Common myeloid progenitor, CD34-positive (primary cell): ENCODE data around the gene DNLZ.

Source experiments
- CTCF ChIA-PET: fragments of 350-600 bp; sonication (Branson Sonifier 250); formaldehyde crosslinking; loops from one replicate; lab custom pipeline; 2021; ENCODE audit warnings: antibody characterized with exemption; lab: Charles Lee
- POLR2A ChIA-PET: fragments of 350-600 bp; sonication (Branson Sonifier 250); formaldehyde crosslinking; loops from one replicate; lab custom pipeline; 2021; ENCODE audit warnings: antibody characterized with exemption; lab: Charles Lee
- DNase-seq, 3 donors: peaks; one replicate each; pipeline versions ENCODE4 v3.0.0 to v3.0.0-alpha.2; 2013
- H3K27ac ChIP-seq, 2 experiments: 1 replicate in 1 of 2; 2 replicates in 1 of 2; pipeline ENCODE4 v1.7.0; 2013; ENCODE audit warnings: inconsistent platforms in 2 of 2, low read length in 2 of 2, mild to moderate bottlenecking in 2 of 2, low read depth in 1 of 2, moderate library complexity in 1 of 2; ENCODE audit not compliant: severe bottlenecking in 2 of 2, insufficient read depth in 1 of 2, poor library complexity in 1 of 2
- H3K27me3 ChIP-seq, 5 experiments: replicated peaks in 2 of 5; 1 replicate in 3 of 5; 2 replicates in 2 of 5; pipeline versions ENCODE4 v1.6.1 to v1.7.0; 2013; ENCODE audit warnings: low read length in 4 of 5, mild to moderate bottlenecking in 2 of 5, moderate library complexity in 2 of 5, inconsistent platforms in 1 of 5; ENCODE audit not compliant: insufficient read depth in 5 of 5, control insufficient read depth in 4 of 5
- H3K36me3 ChIP-seq, 4 experiments: 1 replicate in 2 of 4; 2 replicates in 2 of 4; pipeline versions ENCODE4 v1.6.1 to v1.7.0; 2013; ENCODE audit warnings: low read length in 3 of 4, control low read depth in 1 of 4, mild to moderate bottlenecking in 1 of 4; ENCODE audit not compliant: control insufficient read depth in 4 of 4, insufficient read depth in 4 of 4
- H3K4me1 ChIP-seq, 4 experiments: 1 replicate in 3 of 4; 2 replicates in 1 of 4; pipeline versions ENCODE4 v1.6.1 to v1.7.1; 2013; ENCODE audit warnings: low read length in 3 of 4, mild to moderate bottlenecking in 3 of 4, control low read depth in 1 of 4, inconsistent platforms in 1 of 4, moderate library complexity in 1 of 4; ENCODE audit not compliant: control insufficient read depth in 4 of 4, insufficient read depth in 4 of 4; ENCODE audit errors: control extremely low read depth in 1 of 4
- H3K4me3 ChIP-seq, 7 experiments: 1 replicate in 4 of 7; 2 replicates in 3 of 7; pipeline versions ENCODE4 v1.5.1 to v1.7.0; 2013; ENCODE audit warnings: mild to moderate bottlenecking in 7 of 7, low read length in 6 of 7, moderate library complexity in 6 of 7, inconsistent platforms in 2 of 7, low read depth in 2 of 7, control low read depth in 1 of 7; ENCODE audit not compliant: insufficient read depth in 4 of 7, control insufficient read depth in 1 of 7; ENCODE audit errors: extremely low read depth in 1 of 7
- H3K9me3 ChIP-seq, 5 experiments: 1 replicate in 4 of 5; 2 replicates in 1 of 5; pipeline versions ENCODE4 v1.6.1 to v1.7.1; 2013; ENCODE audit warnings: low read length in 4 of 5, mild to moderate bottlenecking in 2 of 5, inconsistent platforms in 1 of 5, low read depth in 1 of 5, moderate library complexity in 1 of 5; ENCODE audit not compliant: control insufficient read depth in 4 of 5, insufficient read depth in 2 of 5; ENCODE audit errors: control extremely low read depth in 1 of 5
- WGBS: methylation state at CpG from one replicate; pipeline ENCODE4 v1.1.5; 2013; ENCODE audit not compliant: insufficient coverage; 5-methylcytosine and 5-hydroxymethylcytosine counted together

Gene DNLZ

DNA sequence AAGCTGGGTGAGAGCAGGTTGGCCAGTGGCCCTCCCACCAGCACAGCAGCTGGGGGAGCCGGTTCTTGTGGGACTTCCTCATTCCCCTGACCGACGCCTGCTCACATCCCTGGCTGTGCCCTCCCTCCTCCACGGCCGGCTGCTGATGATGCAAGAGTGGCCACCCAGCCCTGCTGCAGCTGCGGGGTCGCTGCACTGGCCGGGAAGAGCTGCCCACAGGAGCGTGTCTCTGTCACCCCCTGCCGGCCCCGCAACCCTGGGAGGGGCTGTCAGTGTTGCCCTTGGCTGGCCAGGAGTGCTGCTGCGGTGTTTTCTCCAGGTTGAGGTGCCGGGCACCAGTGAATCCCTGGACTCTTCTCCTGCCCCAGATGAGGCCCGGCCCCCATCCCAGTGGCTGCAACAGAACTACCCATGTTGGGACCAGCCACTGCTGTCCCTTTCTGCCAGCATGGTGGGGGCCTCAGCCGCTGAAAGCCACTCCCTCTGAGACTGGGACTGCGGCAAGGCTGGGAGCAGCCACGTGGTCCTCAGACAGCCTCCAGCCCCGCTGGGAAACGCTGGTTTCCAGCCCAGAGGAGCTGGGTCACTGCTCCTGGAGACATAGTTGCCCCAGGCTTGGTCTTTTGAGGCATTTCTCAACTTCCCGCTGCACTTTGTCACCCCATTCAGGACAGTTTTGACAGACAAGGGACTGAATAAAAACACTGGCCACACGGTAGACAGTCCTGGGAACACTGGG lies 9.2 kb upstream of the DNLZ start:
- CTCF ChIA-PET = interaction anchor here (0.9 to 4.6 kb wide), 7 partner anchors 8 to 60 kb away, joined by 3 to 26 read pairs (median 4); partner anchors contain the start of gene DNLZ
- WGBS = 3% methylated on average over 21 of the region's 21 CpGs

GRCh38 chr9:136372006-136372405 lies 8.5 kb upstream of the DNLZ start:
- Histone ChIP-seq H3K4me1 (peaks cover 2 to 26% (median 23%) of the 10 kb centered on the region in 4 experiments), H3K27me3 (no peaks in the 10 kb centered on the region), H3K27ac (peak overlapping the region in 1 of 2 experiments; percentile 14), H3K4me3 (peak overlapping the region in 5 of 7 experiments; percentile 57 to 79 (median 74)), H3K9me3 (no peaks in the 10 kb centered on the region), H3K36me3 (peaks cover 0 to 46% (median 13%) of the 10 kb centered on the region in 4 experiments)
- CTCF ChIA-PET = interaction anchor here (0.9 to 4.6 kb wide), 7 partner anchors 9 to 59 kb away, joined by 3 to 26 read pairs (median 4); partner anchors contain the start of gene DNLZ
- no peak for DNase-seq
- POLR2A ChIA-PET = interaction anchor here (1.3 kb wide), 1 partner anchor 9 kb away, joined by 5 read pairs; the partner anchor contains the start of gene DNLZ
- WGBS = 90% methylated on average over 19 of the region's 21 CpGs

More for the DNA sequence above, 9.2 kb upstream of the DNLZ start:
- Histone ChIP-seq H3K27ac (peak overlapping the region in 1 of 2 experiments; percentile 54), H3K27me3 (no peaks in the 10 kb centered on the region), H3K4me3 (peak overlapping the region; percentile 9 to 79 (median 71)), H3K36me3 (peaks cover 0 to 48% (median 12%) of the 10 kb centered on the region in 4 experiments), H3K9me3 (no peaks in the 10 kb centered on the region), H3K4me1 (peaks cover 2 to 32% (median 29%) of the 10 kb centered on the region in 4 experiments)
- DNase-seq = peak; percentile 22 to 75 (median 71)
- POLR2A ChIA-PET = interaction anchor here (1.0 to 1.3 kb wide), 2 partner anchors 9 to 44 kb away, joined by 3 to 5 read pairs; partner anchors contain the start of gene DNLZ

DNA sequence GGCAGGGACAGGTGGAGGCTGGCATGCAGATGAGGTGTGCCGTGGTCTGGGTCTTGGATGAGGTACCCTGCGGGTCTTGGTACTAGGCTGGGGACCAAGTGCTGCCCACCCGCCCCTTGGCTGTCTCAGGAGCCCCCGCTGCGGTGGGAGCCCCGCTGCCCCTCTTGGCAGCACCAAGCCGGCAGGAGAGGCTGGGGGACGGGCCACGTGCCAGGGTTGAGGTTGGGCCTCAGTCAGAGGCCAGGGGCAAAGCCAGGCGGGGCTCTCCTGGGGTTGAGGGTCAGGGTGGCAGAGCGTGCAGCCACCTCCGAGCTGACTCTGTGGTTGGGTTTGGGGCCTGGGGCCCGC lies 8.0 kb upstream of the DNLZ start:
- Histone ChIP-seq H3K27me3 (no peaks in the 10 kb centered on the region), H3K36me3 (peaks cover 0 to 44% (median 16%) of the 10 kb centered on the region in 4 experiments), H3K27ac (peak overlapping the region in 1 of 2 experiments; percentile 14), H3K4me3 (no peak overlapping the region), H3K9me3 (no peaks in the 10 kb centered on the region), H3K4me1 (peaks cover 2 to 24% (median 21%) of the 10 kb centered on the region in 4 experiments)
- POLR2A ChIA-PET = no interaction called here
- CTCF ChIA-PET = interaction anchor here (0.9 to 4.6 kb wide), 4 partner anchors 13 to 260 kb away, joined by 3 to 26 read pairs (median 4); no protein-coding TSS in a partner anchor
- 94% methylated on average over 13 of the region's 13 CpGs for WGBS
- DNase-seq = no peak

- H3K4me1 ChIP-seq = peaks cover 2 to 28% (median 23%) of the 10 kb centered on the region in 4 experiments
- DNase-seq = no peak
- peaks cover 0 to 41% (median 16%) of the 10 kb centered on the region in 4 experiments for H3K36me3 ChIP-seq
- no peaks in the 10 kb centered on the region for H3K9me3 ChIP-seq
- no peaks in the 10 kb centered on the region for H3K27me3 ChIP-seq
- CTCF ChIA-PET = interaction anchor here (0.9 to 4.6 kb wide), 5 partner anchors 14 to 261 kb away, joined by 3 to 26 read pairs (median 5); no protein-coding TSS in a partner anchor
- WGBS = 97% methylated on average over 54 of the region's 54 CpGs
- POLR2A ChIA-PET = interaction anchor here (1.0 kb wide), 1 partner anchor 47 kb away, joined by 3 read pairs; no protein-coding TSS in a partner anchor
- no peak overlapping the region for H3K4me3 ChIP-seq
- no peak overlapping the region for H3K27ac ChIP-seq
These were observed 7.4 kb upstream of the DNLZ start for GRCh38 chr9:136370687-136371532.

DNA sequence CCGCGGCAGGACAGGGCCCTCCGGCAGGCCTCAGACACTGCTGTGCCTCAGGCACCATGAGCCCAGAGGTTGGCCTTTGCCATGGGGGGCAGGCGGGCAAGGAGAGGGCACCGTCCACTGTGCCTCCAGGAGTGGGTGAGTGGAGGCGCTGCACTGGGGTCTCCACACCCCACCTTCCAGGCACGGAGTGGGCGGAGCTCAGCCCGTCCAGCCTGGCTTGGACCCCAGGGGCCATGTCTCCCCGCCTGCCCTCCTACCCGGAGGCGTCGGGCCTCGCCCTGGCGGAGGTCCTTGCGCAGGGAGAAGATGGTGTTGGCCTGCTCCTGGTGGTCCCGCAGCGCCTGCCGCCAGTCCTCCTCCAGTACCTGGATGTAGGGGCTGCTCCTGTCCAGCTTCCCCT lies 6.5 kb upstream of the DNLZ start:
- no peak overlapping the region for H3K4me3 ChIP-seq
- H3K36me3 ChIP-seq = peaks cover 0 to 39% (median 16%) of the 10 kb centered on the region in 4 experiments
- H3K4me1 ChIP-seq = peaks cover 2 to 35% (median 30%) of the 10 kb centered on the region in 4 experiments
- no peaks in the 10 kb centered on the region for H3K9me3 ChIP-seq
- ChIA-PET CTCF (interaction anchor here (0.9 to 4.6 kb wide), 5 partner anchors 15 to 57 kb away, joined by 3 to 26 read pairs (median 5); no protein-coding TSS in a partner anchor), POLR2A (interaction anchor here (1.0 kb wide), 1 partner anchor 47 kb away, joined by 3 read pairs; no protein-coding TSS in a partner anchor)
- no peak overlapping the region for H3K27ac ChIP-seq
- H3K27me3 ChIP-seq = no peaks in the 10 kb centered on the region
- 92% methylated on average over 6 of the region's 19 CpGs for WGBS
- DNase-seq = no peak

DNA sequence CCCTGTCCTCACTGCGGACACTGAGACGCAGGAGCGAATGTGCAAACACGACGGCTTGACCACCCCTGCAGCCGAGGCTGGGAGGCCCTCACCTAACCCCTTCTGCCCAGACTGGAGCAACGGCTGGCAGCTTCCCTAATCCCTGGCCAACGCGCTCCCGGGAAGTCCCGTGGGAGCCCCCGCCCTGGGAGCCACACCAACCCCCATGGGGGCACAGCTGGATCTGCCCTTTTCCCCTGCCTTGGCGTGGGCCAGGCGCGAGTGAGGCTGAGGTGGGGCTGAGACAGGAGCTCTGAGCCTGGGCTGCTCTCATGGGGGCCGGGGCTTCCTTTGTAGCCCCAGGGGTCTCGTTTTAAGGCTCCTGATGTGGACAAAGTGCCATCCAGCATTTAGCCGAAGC lies 4.6 kb upstream of the DNLZ start:
- ChIA-PET CTCF (no interaction called here), POLR2A (interaction anchor here (1.1 kb wide), 1 partner anchor 48 kb away, joined by 4 read pairs; no protein-coding TSS in a partner anchor)
- H3K9me3 ChIP-seq = no peaks in the 10 kb centered on the region
- H3K4me3 ChIP-seq = no peak overlapping the region
- H3K27me3 ChIP-seq = peaks cover 0 to 3% (median 0%) of the 10 kb centered on the region in 5 experiments
- peaks cover 2 to 38% (median 28%) of the 10 kb centered on the region in 4 experiments for H3K4me1 ChIP-seq
- WGBS = 97% methylated on average over 18 of the region's 18 CpGs
- no peak for DNase-seq
- peaks cover 0 to 39% (median 16%) of the 10 kb centered on the region in 4 experiments for H3K36me3 ChIP-seq
- H3K27ac ChIP-seq = no peak overlapping the region
